Measurements from ENCODE around the gene IL33. TPM values are rescaled to one million over a fixed set of nuclear protein-coding genes. Genes with fewer than 3 reads are reported as not detected.

Gene IL33
- total RNA-seq, 2 donors from 2014 or later = 0.33 to 0.97 TPM

DNA sequence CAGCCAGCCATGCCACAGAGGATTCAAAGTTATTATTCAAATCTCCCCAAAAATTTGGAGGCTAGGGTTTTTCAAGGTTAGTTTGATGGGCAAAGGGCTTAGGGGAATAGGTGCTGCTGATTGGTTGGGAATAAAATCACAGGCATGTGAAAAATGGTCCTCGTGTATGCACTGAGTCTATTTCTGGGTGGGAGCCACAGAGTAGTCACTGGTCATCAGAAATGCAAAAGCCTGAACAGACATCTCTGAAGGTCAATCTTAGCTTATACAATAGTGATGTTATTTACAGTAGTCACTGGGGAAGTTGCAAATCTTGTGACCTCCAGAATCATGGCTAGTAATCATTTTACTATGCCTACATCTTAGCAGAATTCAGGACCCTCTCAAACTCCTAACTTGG lies 1.3 kb downstream of the IL33 start:
- TF ChIP-seq, protein P1, sequence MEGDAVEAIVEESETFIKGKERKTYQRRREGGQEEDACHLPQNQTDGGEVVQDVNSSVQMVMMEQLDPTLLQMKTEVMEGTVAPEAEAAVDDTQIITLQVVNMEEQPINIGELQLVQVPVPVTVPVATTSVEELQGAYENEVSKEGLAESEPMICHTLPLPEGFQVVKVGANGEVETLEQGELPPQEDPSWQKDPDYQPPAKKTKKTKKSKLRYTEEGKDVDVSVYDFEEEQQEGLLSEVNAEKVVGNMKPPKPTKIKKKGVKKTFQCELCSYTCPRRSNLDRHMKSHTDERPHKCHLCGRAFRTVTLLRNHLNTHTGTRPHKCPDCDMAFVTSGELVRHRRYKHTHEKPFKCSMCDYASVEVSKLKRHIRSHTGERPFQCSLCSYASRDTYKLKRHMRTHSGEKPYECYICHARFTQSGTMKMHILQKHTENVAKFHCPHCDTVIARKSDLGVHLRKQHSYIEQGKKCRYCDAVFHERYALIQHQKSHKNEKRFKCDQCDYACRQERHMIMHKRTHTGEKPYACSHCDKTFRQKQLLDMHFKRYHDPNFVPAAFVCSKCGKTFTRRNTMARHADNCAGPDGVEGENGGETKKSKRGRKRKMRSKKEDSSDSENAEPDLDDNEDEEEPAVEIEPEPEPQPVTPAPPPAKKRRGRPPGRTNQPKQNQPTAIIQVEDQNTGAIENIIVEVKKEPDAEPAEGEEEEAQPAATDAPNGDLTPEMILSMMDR (conservative IDR thresholded peaks at IDR 0.05) = no peak
- Histone ChIP-seq H3K4me3 (ENCODE audit: low read length) (no peak overlapping the region), H3K4me1 (ENCODE audit: control insufficient read depth, insufficient read depth, low read length) (peaks cover 4% of the 10 kb centered on the region), H3K27me3 (ENCODE audit: control insufficient read depth, insufficient read depth, low read length, poor library complexity, severe bottlenecking) (peaks cover 12% of the 10 kb centered on the region), H3K9me3 (ENCODE audit: control insufficient read depth, low read length) (no peaks in the 10 kb centered on the region), H3K9ac (ENCODE audit: extremely low read depth, low read length, poor library complexity, severe bottlenecking) (no peak overlapping the region), H3K36me3 (ENCODE audit: control insufficient read depth, insufficient read depth, low read length) (no peaks in the 10 kb centered on the region), H3K27ac (ENCODE audit: low read depth, low read length) (no peak overlapping the region)
- H3K4me3 Mint-ChIP-seq = no peak overlapping the region
- 91 to 100% methylated on average over 1 of the region's 1 CpG for WGBS, 2 experiments (ENCODE audit: insufficient coverage in 1 of 2, insufficient read length in 1 of 2)
- peaks cover 6% of the 10 kb centered on the region for H3K4me1 Mint-ChIP-seq
- H3K9me3 Mint-ChIP-seq = no peaks in the 10 kb centered on the region
- no peak overlapping the region for H3K27ac Mint-ChIP-seq
- H3K27me3 Mint-ChIP-seq (ENCODE audit: insufficient read depth) = no peaks in the 10 kb centered on the region
- no peaks in the 10 kb centered on the region for H3K36me3 Mint-ChIP-seq (ENCODE audit: low read depth)
- no peak for DNase-seq

- Histone ChIP-seq H3K4me1 (ENCODE audit: control insufficient read depth, insufficient read depth, low read length) (peaks cover 4% of the 10 kb centered on the region), H3K36me3 (ENCODE audit: control insufficient read depth, insufficient read depth, low read length) (no peaks in the 10 kb centered on the region), H3K27me3 (ENCODE audit: control insufficient read depth, insufficient read depth, low read length, poor library complexity, severe bottlenecking) (peaks cover 12% of the 10 kb centered on the region), H3K9ac (ENCODE audit: extremely low read depth, low read length, poor library complexity, severe bottlenecking) (no peak overlapping the region), H3K4me3 (ENCODE audit: low read length) (no peak overlapping the region), H3K9me3 (ENCODE audit: control insufficient read depth, low read length) (no peaks in the 10 kb centered on the region), H3K27ac (ENCODE audit: low read depth, low read length) (no peak overlapping the region)
- 83 to 90% methylated on average over 2 to 3 of the region's 3 CpGs for WGBS, 2 experiments (ENCODE audit: insufficient coverage in 1 of 2, insufficient read length in 1 of 2)
- no peak for DNase-seq
- H3K4me1 Mint-ChIP-seq = peaks cover 6% of the 10 kb centered on the region
- no peaks in the 10 kb centered on the region for H3K36me3 Mint-ChIP-seq (ENCODE audit: low read depth)
- TF ChIP-seq, protein P1 (conservative IDR thresholded peaks at IDR 0.05) = no peak
- H3K27me3 Mint-ChIP-seq (ENCODE audit: insufficient read depth) = no peaks in the 10 kb centered on the region
- H3K4me3 Mint-ChIP-seq = no peak overlapping the region
- H3K27ac Mint-ChIP-seq = no peak overlapping the region
- no peaks in the 10 kb centered on the region for H3K9me3 Mint-ChIP-seq
Observed at GRCh38 chr9:6218099-6218502, 2.5 kb downstream of the IL33 start.

DNA sequence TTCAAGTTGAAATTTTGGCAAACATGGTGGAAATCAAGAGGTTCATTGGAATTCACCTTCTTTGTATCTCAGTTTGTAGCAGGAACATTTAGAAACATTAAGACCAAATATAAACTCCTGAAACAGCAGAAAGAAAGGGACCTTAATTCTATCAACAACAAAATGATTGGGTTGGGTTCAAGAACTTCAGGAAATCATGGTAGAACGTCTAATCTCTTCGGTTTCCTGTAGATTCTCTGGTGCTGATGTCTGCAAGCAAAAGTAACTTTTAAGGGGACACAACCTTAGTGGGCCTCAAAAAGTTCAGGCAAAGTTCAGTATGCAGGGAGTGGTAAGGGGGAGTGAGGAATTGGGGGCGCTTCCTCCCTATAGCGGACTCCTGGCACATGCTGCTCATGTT lies 3.4 kb downstream of the IL33 start:
- DNase-seq = no peak
- 93 to 100% methylated on average over 3 to 4 of the region's 4 CpGs for WGBS, 2 experiments (ENCODE audit: insufficient coverage in 1 of 2, insufficient read length in 1 of 2)
- TF ChIP-seq, protein P1 (conservative IDR thresholded peaks at IDR 0.05) = no peak
- H3K27me3 Mint-ChIP-seq (ENCODE audit: insufficient read depth) = no peaks in the 10 kb centered on the region
- H3K9me3 ChIP-seq (ENCODE audit: control insufficient read depth, low read length) = no peaks in the 10 kb centered on the region
- no peak overlapping the region for H3K27ac Mint-ChIP-seq
- no peak overlapping the region for H3K4me3 ChIP-seq (ENCODE audit: low read length)
- H3K4me3 Mint-ChIP-seq = no peak overlapping the region
- no peaks in the 10 kb centered on the region for H3K36me3 ChIP-seq (ENCODE audit: control insufficient read depth, insufficient read depth, low read length)
- no peaks in the 10 kb centered on the region for H3K9me3 Mint-ChIP-seq
- peaks cover 6% of the 10 kb centered on the region for H3K4me1 Mint-ChIP-seq
- H3K4me1 ChIP-seq (ENCODE audit: control insufficient read depth, insufficient read depth, low read length) = peaks cover 4% of the 10 kb centered on the region
- no peak overlapping the region for H3K27ac ChIP-seq (ENCODE audit: low read depth, low read length)
- H3K27me3 ChIP-seq (ENCODE audit: control insufficient read depth, insufficient read depth, low read length, poor library complexity, severe bottlenecking) = peaks cover 12% of the 10 kb centered on the region
- no peak overlapping the region for H3K9ac ChIP-seq (ENCODE audit: extremely low read depth, low read length, poor library complexity, severe bottlenecking)
- H3K36me3 Mint-ChIP-seq (ENCODE audit: low read depth) = no peaks in the 10 kb centered on the region

All from endodermal cell (in vitro differentiated cells).